Activated CD8-positive, alpha-beta memory T cell treated with anti-CD3 and anti-CD28 coated beads for 24 hours (primary cell): ENCODE measurements around the gene DNAH8.

Experiments used
- DNase-seq: peaks from one replicate; pipeline ENCODE4 v3.0.0-alpha.2; 2020

Gene DNAH8

GRCh38 chr6:38976801-38977500 lies 261.8 kb downstream of the DNAH8 start:
- no peak for DNase-seq

GRCh38 chr6:38978139-38978704 lies 263.1 kb downstream of the DNAH8 start:
- DNase-seq: no peak

- DNase-seq: no peak
These were observed 267.4 kb downstream of the DNAH8 start for GRCh38 chr6:38982470-38982869.

GRCh38 chr6:38984723-38985122 lies 269.6 kb downstream of the DNAH8 start:
- DNase-seq: no peak

GRCh38 chr6:38985839-38986238 lies 270.7 kb downstream of the DNAH8 start:
- DNase-seq: no peak

- no peak for DNase-seq
These were observed 272.4 kb downstream of the DNAH8 start for GRCh38 chr6:38987503-38987902.

GRCh38 chr6:38988736-38989449 lies 273.8 kb downstream of the DNAH8 start:
- DNase-seq: no peak

- no peak for DNase-seq
These were observed 275.4 kb downstream of the DNAH8 start for GRCh38 chr6:38990475-38990874.

- no peak for DNase-seq
These were observed 281.6 kb downstream of the DNAH8 start for GRCh38 chr6:38996676-38997075.

GRCh38 chr6:38997128-38997761 lies 282.1 kb downstream of the DNAH8 start:
- peak; percentile 72 for DNase-seq

- DNase-seq: no peak
These were observed 288.0 kb downstream of the DNAH8 start for GRCh38 chr6:39003072-39003471.

- DNase-seq: no peak
These were observed 288.4 kb downstream of the DNAH8 start for GRCh38 chr6:39003492-39003891.

- DNase-seq: no peak
These were observed 289.7 kb downstream of the DNAH8 start for GRCh38 chr6:39004801-39005200.

GRCh38 chr6:39005774-39006173 lies 290.7 kb downstream of the DNAH8 start:
- DNase-seq: no peak

- no peak for DNase-seq
These were observed 292.5 kb downstream of the DNAH8 start for GRCh38 chr6:39007575-39007974.

GRCh38 chr6:39008737-39009136 lies 293.6 kb downstream of the DNAH8 start:
- DNase-seq: no peak

- DNase-seq: no peak
These were observed 294.4 kb downstream of the DNAH8 start for GRCh38 chr6:39009476-39009875.

- no peak for DNase-seq
These were observed 301.9 kb downstream of the DNAH8 start for GRCh38 chr6:39016839-39017546.

GRCh38 chr6:39017547-39017880 lies 302.4 kb downstream of the DNAH8 start:
- no peak for DNase-seq

- DNase-seq: no peak
These were observed 303.0 kb downstream of the DNAH8 start for GRCh38 chr6:39018103-39018502.

- DNase-seq: no peak
These were observed 305.0 kb downstream of the DNAH8 start for GRCh38 chr6:39020136-39020535.

- DNase-seq: no peak
These were observed 305.9 kb downstream of the DNAH8 start for GRCh38 chr6:39021041-39021440.

- DNase-seq: no peak
These were observed 306.7 kb downstream of the DNAH8 start for GRCh38 chr6:39021779-39022178.
